Neural cell (in vitro differentiated cells): ENCODE measurements around the gene TM9SF1. TPM values are rescaled to one million over a fixed set of nuclear protein-coding genes. Genes with fewer than 3 reads are reported as not detected.

Source experiments
- H2AFZ ChIP-seq: fragments of 200-600, 300-800 bp; sonication (generic), shearing (Covaris generic); 2 replicates; pipeline ENCODE4 v1.6.0; 2014; ENCODE audit warnings: low read depth, mild to moderate bottlenecking, antibody characterized with exemption, low read length, moderate library complexity
- H3F3A ChIP-seq: fragments of 200-600 bp; shearing (Covaris generic); 2 replicates; pipeline ENCODE4 v1.6.1; 2016; ENCODE audit warnings: mild to moderate bottlenecking, moderate library complexity, mixed read lengths, antibody characterized with exemption, low read length; ENCODE audit not compliant: insufficient read depth, poor library complexity, severe bottlenecking
- H3K27ac ChIP-seq: fragments of 200-600, 300-800 bp; sonication (generic), shearing (Covaris generic); 2 replicates; pipeline ENCODE4 v1.5.1; 2014; ENCODE audit warnings: mild to moderate bottlenecking, low read length, moderate library complexity
- H3K27me3 ChIP-seq: fragments of 300-800, 200-600 bp; sonication (generic), shearing (Covaris generic); 2 replicates; pipeline ENCODE4 v1.6.0; 2014; ENCODE audit warnings: mild to moderate bottlenecking, low read depth, low read length, moderate library complexity; ENCODE audit not compliant: insufficient read depth
- H3K36me3 ChIP-seq: fragments of 300-800, 200-600 bp; sonication (generic), shearing (Covaris generic); 2 replicates; pipeline ENCODE4 v1.5.1; 2014; ENCODE audit warnings: mild to moderate bottlenecking, antibody characterized with exemption, low read length, moderate library complexity; ENCODE audit not compliant: insufficient read depth
- H3K4me2 ChIP-seq: fragments of 300-800, 200-600 bp; sonication (generic), shearing (Covaris generic); 2 replicates; pipeline ENCODE4 v1.6.0; 2014; ENCODE audit warnings: mild to moderate bottlenecking, low read length
- H3K4me3 ChIP-seq: fragments of 300-800, 200-600 bp; sonication (generic), shearing (Covaris generic); 2 replicates; pipeline ENCODE4 v1.5.1; 2014; ENCODE audit warnings: mild to moderate bottlenecking, low read length, moderate library complexity
- H3K79me2 ChIP-seq: fragments of 200-600 bp; shearing (Covaris generic); replicated peaks from 2 replicates; pipeline ENCODE4 v1.6.0; 2014; ENCODE audit warnings: mild to moderate bottlenecking, low read length, moderate library complexity; ENCODE audit not compliant: insufficient read depth
- H3K9ac ChIP-seq: fragments of 300-800, 200-600 bp; sonication (generic), shearing (Covaris generic); 2 replicates; pipeline ENCODE4 v1.6.1; 2016; ENCODE audit warnings: mild to moderate bottlenecking, low read length, mixed read lengths
- H3K9me2 ChIP-seq: fragments of 200-600 bp; shearing (Covaris generic); 2 replicates; pipeline ENCODE4 v1.6.1; 2016; ENCODE audit warnings: mild to moderate bottlenecking, low read length, mixed read lengths; ENCODE audit not compliant: insufficient read depth
- H3K9me3 ChIP-seq: fragments of 200-600, 300-800 bp; sonication (generic), shearing (Covaris generic); 2 replicates; pipeline ENCODE4 v1.6.1; 2016; ENCODE audit warnings: mild to moderate bottlenecking, mixed run types, low read length, moderate library complexity, mixed read lengths
- H4K20me1 ChIP-seq: fragments of 200-600 bp; shearing (Covaris generic); 2 replicates; pipeline ENCODE4 v1.6.1; 2016; ENCODE audit warnings: mild to moderate bottlenecking, mixed run types; ENCODE audit not compliant: insufficient read depth
- EP300 ChIP-seq: fragments of 450-650 bp; conservative IDR thresholded peaks from 2 replicates; pipeline ENCODE4 v1.6.1; 2014; ENCODE audit warnings: antibody characterized with exemption, mild to moderate bottlenecking, moderate library complexity; ENCODE audit not compliant: poor library complexity, severe bottlenecking
- EZH2 ChIP-seq: fragments of 200-600, 300-800 bp; shearing (Covaris generic), sonication (generic); IDR thresholded peaks from 2 replicates; pipeline ENCODE4 v1.6.1; 2014; ENCODE audit warnings: antibody characterized with exemption, low read length, borderline replicate concordance, mild to moderate bottlenecking; ENCODE audit not compliant: insufficient read depth, poor library complexity, severe bottlenecking
- MXI1 ChIP-seq: fragments of 450-650 bp; conservative IDR thresholded peaks from 2 replicates; pipeline ENCODE4 v1.6.1; 2014; ENCODE audit warnings: antibody characterized with exemption, mild to moderate bottlenecking; ENCODE audit not compliant: poor library complexity, severe bottlenecking
- POLR2AphosphoS5 ChIP-seq: IDR thresholded peaks from 2 replicates; pipeline ENCODE4 v1.6.1; 2012
- RAD21 ChIP-seq: fragments of 450-650 bp; conservative IDR thresholded peaks from 2 replicates; pipeline ENCODE4 v1.6.1; 2014; ENCODE audit warnings: antibody characterized with exemption, mild to moderate bottlenecking, moderate library complexity
- SMC3 ChIP-seq: fragments of 450-650 bp; conservative IDR thresholded peaks from 2 replicates; pipeline ENCODE4 v1.6.1; 2014; ENCODE audit warnings: antibody characterized with exemption, mild to moderate bottlenecking, moderate library complexity; ENCODE audit not compliant: poor library complexity
- TAF1 ChIP-seq: IDR thresholded peaks from 2 replicates; pipeline ENCODE4 v1.6.1; 2012; ENCODE audit warnings: low read depth
- polyA plus RNA-seq: library from polyadenylated mRNA; depleted of rRNA; stranded (reverse); fragments of >200 nt; gene quantifications from 2 replicates; pipeline ENCODE4 v1.2.3, GENCODE V29; 2014
- TF ChIP-seq, protein P1 (sequence below): fragments of 450-650 bp; IDR thresholded peaks from 2 replicates; pipeline ENCODE4 v1.5.1; 2014; ENCODE audit warnings: antibody characterized with exemption, mild to moderate bottlenecking, moderate library complexity; ENCODE audit not compliant: poor library complexity, severe bottlenecking
- TF ChIP-seq, protein P2 (sequence below): IDR thresholded peaks from 2 replicates; pipeline ENCODE4 v1.6.1; 2012; ENCODE audit warnings: borderline replicate concordance

TM9SF1 gene
- polyA plus RNA-seq, 1 donor from 2014 or later, result 25.1 TPM

DNA sequence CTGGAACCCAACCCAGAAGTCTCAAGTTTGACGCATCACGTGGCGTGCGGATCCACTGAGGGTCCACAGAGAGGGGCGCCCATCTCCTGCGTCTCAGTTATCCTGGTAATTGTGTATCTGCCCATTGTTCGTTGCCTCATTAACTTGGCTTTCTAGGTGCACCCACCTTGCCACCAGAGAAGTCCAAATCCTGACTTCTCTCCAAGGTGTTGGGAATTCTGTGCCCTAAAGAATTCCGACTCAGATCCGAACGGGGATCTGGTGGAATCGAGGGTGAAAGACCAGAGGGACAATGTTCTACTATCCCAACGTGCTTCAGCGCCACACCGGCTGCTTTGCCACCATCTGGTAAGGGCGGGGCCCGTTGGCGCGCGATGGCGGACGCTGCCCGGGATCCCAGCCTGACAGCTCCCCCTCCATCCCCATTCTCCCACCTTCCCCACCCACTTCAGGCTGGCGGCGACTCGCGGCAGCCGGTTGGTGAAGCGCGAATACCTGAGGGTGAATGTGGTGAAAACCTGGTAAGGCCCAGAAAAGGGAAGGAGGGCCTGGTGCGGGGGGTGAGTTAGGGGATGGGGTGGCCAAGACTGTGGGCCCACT is 22.9 kb downstream of the TM9SF1 start:
- Histone ChIP-seq H3K4me2 (no peak overlapping the region), H3K36me3 (no peaks in the 10 kb centered on the region), H3F3A (no peaks in the 10 kb centered on the region), H4K20me1 (no peaks in the 10 kb centered on the region), H3K4me3 (peak overlapping the region; percentile 66), H3K9me3 (no peaks in the 10 kb centered on the region), H3K9ac (peak overlapping the region; percentile 36), H3K9me2 (no peaks in the 10 kb centered on the region), H3K27ac (peak overlapping the region; percentile 9), H2AFZ (no peak overlapping the region), H3K79me2 (no peaks in the 10 kb centered on the region), H3K27me3 (no peaks in the 10 kb centered on the region)
- no peak for TF ChIP-seq MXI1
- TF ChIP-seq, protein P1, sequence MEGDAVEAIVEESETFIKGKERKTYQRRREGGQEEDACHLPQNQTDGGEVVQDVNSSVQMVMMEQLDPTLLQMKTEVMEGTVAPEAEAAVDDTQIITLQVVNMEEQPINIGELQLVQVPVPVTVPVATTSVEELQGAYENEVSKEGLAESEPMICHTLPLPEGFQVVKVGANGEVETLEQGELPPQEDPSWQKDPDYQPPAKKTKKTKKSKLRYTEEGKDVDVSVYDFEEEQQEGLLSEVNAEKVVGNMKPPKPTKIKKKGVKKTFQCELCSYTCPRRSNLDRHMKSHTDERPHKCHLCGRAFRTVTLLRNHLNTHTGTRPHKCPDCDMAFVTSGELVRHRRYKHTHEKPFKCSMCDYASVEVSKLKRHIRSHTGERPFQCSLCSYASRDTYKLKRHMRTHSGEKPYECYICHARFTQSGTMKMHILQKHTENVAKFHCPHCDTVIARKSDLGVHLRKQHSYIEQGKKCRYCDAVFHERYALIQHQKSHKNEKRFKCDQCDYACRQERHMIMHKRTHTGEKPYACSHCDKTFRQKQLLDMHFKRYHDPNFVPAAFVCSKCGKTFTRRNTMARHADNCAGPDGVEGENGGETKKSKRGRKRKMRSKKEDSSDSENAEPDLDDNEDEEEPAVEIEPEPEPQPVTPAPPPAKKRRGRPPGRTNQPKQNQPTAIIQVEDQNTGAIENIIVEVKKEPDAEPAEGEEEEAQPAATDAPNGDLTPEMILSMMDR, result no peak
- TF ChIP-seq, protein P2, sequence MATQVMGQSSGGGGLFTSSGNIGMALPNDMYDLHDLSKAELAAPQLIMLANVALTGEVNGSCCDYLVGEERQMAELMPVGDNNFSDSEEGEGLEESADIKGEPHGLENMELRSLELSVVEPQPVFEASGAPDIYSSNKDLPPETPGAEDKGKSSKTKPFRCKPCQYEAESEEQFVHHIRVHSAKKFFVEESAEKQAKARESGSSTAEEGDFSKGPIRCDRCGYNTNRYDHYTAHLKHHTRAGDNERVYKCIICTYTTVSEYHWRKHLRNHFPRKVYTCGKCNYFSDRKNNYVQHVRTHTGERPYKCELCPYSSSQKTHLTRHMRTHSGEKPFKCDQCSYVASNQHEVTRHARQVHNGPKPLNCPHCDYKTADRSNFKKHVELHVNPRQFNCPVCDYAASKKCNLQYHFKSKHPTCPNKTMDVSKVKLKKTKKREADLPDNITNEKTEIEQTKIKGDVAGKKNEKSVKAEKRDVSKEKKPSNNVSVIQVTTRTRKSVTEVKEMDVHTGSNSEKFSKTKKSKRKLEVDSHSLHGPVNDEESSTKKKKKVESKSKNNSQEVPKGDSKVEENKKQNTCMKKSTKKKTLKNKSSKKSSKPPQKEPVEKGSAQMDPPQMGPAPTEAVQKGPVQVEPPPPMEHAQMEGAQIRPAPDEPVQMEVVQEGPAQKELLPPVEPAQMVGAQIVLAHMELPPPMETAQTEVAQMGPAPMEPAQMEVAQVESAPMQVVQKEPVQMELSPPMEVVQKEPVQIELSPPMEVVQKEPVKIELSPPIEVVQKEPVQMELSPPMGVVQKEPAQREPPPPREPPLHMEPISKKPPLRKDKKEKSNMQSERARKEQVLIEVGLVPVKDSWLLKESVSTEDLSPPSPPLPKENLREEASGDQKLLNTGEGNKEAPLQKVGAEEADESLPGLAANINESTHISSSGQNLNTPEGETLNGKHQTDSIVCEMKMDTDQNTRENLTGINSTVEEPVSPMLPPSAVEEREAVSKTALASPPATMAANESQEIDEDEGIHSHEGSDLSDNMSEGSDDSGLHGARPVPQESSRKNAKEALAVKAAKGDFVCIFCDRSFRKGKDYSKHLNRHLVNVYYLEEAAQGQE, result no peak
- no peak for TF ChIP-seq TAF1
- TF ChIP-seq SMC3, result no peak
- no peak for TF ChIP-seq EP300
- TF ChIP-seq POLR2AphosphoS5, result no peak
- no peak for TF ChIP-seq EZH2
- TF ChIP-seq RAD21, result no peak

DNA sequence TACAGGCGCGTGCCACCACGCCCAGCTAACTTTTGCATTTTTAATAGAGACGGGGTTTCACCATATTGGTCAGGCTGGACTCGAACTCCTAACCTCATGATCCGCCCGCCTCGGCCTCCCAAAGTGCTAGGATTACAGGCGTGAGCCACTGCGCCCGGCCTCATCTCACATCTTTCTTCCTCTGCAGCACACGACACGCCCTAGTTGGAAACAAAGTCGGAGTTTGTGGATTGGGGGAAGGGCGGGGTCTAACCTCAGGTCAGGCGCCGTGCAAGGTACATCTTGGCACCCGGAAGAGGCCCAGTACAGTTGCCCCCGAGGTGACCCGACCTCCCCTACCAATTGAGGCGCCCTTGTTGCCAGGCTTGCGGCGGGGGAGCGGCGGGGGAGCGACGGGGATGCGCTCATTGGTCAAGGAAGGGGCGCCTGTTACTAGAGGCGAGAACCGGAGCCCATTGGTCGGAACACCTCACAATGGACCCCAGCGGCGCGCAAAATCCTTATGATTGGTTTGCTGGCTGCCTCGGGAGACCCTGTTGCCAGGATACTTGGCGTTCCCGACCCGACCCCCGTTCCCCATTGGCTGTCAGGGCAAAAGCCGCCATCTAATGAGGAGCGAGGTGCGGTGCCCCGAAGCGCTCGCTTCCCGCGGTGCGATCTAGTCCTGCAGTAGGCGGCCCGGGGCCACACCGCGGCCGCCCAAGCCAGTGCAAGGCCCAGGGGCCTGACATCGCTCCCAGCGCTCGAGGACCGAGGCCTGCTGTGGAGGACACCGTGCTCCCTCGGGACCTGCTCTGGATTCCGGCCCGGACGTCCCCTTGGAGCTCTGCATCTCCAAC is 23.6 kb downstream of the TM9SF1 start, which contains the start of gene REC8:
Gene REC8, plus strand, starts transcription at position 659 of the 839 bp plus-strand sequence. CDS start 473 bp downstream, outside the sequence.
- peak within 1 kb of the TSS; percentile 36 for H3K9ac ChIP-seq
- no peak within 1 kb of the TSS for H2AFZ ChIP-seq
- no peaks in the 10 kb centered on the region for H3F3A ChIP-seq
- no peaks in the 10 kb centered on the region for H3K79me2 ChIP-seq
- peak within 1 kb of the TSS; percentile 9 for H3K27ac ChIP-seq
- no peaks in the 10 kb centered on the region for H3K27me3 ChIP-seq
- peak within 1 kb of the TSS; percentile 66 for H3K4me3 ChIP-seq
- TF ChIP-seq, protein P1, result no peak
- TF ChIP-seq EP300, result no peak
- TF ChIP-seq, protein P2, result peak; percentile 12
- TF ChIP-seq RAD21, result no peak
- no peak for TF ChIP-seq EZH2
- TF ChIP-seq SMC3, result no peak
- no peak for TF ChIP-seq MXI1
- TF ChIP-seq TAF1, result no peak
- peak; percentile 29 for TF ChIP-seq POLR2AphosphoS5
- H3K4me2 ChIP-seq, result no peak within 1 kb of the TSS
- no peaks in the 10 kb centered on the region for H4K20me1 ChIP-seq
- H3K9me3 ChIP-seq, result no peaks in the 10 kb centered on the region
- no peaks in the 10 kb centered on the region for H3K36me3 ChIP-seq
- no peaks in the 10 kb centered on the region for H3K9me2 ChIP-seq
